HG03108 (cell line): ENCODE measurements around the gene TMEM191C.
"Not testable (repeated sequence)": the region's sequence is repeated elsewhere in the genome, so short reads cannot be mapped to it uniquely, and the experiment has no call there.

Experiments used
- ATAC-seq: cut with Tn5 transposase; IDR thresholded peaks from one replicate; pipeline ENCODE4 v1.9.1; 2021; ENCODE audit warnings: moderate library complexity; ENCODE audit not compliant: unreplicated experiment

Gene TMEM191C

DNA sequence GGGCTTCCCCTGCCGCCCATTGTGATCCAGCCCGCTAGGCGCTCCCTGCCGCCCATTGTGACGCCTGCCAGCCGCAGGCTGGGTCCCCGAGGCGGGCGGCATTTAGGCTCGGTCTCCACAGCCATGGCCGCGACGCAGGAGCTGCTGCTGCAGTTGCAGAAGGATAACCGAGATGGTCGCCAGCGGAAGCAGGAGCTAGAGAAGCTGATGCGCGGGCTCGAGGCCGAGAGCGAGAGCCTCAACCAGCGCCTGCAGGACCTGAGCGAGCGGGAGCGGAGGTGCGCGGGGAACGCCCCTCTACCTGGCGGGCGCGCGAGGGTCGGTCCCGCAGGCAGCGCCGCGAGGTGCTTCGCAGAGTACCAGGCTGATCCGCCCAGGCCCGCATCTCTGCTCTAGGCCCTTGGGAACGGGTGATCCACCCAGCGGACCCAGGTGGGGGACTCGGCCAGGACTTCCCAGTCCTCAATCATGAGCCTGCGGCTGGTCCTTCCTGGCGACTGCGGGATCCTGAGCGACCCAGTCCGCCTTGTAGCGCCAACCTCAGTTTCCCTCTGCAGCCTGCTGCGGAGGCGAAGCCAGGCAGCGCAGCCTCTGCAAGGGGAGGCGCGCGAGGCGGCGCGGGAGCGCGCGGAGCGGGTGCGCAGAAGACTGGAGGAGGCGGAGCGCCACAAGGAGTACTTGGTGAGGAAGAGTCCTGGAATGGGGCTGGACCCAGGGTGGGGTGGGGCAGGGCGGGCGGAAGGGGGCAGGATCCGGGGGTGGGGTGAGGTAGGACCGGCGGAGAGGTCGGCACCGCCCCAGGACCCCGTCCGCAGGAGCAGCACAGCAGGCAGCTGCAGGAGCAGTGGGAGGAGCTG lies at the start of gene TMEM191C:
Gene TMEM191C (plus strand): TSS at position 51 of the 857 bp plus-strand sequence. CDS start 73 bp downstream, at position 124.
- not testable (repeated sequence) for ATAC-seq

DNA sequence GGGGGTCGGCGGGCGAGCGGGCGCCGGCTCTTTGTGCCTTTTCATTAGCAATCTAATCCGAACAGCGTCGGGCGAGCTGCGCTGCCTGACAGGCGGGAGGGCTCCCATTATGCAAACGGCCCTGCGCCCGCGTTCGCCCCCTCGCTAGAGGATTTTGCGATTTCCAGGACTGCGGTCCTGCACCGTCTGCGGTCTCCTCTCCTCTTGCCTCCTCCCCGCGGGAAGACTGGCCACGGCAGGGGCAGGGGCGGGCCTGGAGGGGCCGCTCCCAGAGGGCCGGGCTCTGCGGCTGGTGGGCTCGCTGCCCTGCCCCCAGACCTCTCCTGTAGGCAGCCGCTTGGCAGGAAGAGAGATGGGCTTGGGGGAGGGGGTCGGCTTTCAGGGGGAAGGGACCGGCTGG lies 49.3 kb upstream of the TMEM191C start:
- ATAC-seq, result peak; percentile 15

DNA sequence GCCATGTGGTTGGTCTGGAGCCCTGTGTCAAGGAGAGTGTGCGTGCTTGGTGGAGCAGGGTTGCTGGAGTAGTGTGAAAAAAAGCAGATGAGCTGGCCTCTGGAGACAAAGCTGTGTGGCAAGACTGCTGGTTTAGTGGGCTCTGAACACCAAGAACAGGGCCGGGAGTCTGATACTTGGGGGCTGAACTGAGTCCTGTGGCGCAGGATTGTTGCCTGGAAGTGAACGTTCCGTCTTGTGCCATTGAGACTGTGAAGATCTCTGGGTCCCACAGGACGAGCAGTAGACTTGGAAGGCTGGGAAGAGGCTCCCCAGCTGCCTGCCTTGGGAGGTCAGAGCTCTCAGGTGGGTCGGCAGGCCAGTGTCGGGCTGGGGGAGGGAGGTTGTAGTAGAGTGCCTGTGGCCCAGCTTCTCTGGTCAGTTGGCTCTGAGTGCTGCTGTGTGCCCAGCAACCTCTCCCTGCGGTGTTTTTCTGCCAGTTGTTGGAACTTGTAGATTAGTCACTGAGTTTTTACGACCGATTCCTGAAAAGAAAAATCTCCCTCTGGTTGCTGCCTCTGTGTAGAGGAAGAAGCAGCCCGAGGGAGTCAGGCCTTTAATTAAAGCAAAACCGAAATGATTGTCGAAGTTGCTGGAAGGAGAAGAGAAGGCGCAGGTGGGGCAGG lies 48.1 kb upstream of the TMEM191C start:
- ATAC-seq, result not testable (repeated sequence)

DNA sequence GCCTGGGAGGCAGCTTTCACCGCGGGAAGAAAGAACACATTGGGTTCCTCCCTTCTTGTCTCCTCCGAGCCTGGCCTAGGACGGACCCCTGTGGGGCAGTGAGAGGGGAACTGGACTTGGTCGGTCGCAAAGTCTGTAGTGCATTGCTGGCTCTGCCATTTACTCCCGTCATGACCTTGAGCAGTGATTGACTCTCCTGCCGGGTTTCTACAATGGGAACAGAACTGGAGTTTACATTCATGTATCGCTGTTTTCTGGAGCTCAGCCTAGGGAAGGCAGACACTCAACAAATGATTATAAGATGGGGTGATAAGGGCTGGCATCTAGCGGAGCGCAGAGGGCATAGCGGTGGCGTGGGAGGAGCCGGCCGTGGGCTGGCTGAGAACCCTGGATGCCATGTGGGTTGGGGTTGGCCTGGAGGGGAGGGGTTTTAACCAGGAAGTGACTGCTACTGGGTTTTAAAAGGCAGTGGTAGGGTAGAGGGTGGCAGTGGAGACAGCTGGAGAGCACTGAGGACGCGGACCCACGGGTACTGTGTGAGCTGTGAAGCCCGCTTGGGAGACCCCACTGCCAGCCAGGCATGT lies 46.9 kb upstream of the TMEM191C start:
- ATAC-seq, result not testable (repeated sequence)

DNA sequence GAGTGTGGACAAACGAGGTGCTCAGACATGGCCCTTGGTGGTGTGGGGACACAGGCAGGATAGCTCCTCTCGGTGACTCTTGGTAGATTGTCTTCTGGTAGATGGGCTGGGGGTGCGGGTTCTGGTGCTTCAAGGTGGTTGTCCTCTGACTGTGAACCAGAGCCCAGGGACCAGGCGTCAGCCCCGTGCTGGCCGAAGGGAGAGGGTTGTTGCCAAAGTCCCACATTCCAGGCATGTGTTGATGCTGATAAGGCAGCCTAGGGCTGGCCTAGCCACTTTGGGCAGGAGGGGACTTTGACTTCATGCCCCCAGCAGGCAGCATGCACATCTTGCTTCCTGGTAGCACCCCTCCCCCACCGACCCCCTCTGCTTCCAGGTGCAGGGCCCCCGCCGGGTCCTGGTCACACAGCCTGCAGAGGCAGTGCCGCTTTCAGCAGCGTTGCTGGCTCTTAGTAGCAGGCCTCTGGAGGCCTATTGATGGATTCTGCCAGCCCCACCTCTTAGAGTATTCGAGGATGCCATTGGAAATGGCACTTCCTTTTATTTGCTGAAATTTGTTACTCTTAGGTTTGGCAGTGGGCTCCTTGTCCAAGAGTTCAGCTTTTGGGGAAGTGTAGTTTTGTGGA lies 43.0 kb upstream of the TMEM191C start:
- ATAC-seq, result not testable (repeated sequence)

DNA sequence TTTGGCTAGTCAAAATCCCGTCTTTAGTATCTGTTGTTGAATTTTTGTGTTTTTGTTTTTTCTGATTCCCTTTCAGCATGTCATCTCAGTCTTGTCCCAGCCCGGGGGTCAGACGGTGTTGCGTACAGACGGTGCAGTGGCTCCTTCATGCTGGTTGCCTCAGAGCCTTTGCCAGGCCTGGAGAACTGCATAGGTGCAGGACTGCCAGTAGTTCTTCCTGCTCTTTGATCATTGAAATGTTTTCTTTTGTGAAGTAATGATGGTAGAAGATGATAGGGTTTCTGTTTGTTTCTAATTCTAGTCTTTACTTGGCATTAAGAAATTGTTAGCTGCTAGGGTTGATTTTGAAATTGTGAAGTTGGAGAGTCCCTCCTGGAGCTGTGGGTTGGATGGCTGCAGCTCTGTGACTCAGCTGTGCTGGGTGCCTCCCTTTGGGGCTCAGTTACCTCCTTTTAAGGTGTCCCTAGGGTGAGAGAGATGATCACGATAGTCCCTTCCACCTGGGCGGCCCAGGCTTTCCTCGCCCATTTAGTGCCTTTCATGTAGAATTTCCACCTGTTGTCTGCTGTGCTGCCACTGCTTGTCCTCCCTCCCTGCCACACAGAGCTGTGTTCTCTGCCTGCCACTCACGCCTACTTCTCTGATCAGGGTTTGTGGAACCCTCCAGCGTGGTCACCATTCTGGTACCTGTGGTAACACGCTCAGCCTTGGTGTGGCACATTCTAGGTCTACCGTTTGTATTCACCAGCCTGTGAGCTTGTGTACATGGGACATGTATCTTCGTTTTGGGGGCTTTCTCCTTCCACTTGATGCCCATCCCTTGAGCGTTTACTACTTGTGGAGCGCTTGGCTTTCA lies 32.6 kb upstream of the TMEM191C start:
- ATAC-seq, result not testable (repeated sequence)

DNA sequence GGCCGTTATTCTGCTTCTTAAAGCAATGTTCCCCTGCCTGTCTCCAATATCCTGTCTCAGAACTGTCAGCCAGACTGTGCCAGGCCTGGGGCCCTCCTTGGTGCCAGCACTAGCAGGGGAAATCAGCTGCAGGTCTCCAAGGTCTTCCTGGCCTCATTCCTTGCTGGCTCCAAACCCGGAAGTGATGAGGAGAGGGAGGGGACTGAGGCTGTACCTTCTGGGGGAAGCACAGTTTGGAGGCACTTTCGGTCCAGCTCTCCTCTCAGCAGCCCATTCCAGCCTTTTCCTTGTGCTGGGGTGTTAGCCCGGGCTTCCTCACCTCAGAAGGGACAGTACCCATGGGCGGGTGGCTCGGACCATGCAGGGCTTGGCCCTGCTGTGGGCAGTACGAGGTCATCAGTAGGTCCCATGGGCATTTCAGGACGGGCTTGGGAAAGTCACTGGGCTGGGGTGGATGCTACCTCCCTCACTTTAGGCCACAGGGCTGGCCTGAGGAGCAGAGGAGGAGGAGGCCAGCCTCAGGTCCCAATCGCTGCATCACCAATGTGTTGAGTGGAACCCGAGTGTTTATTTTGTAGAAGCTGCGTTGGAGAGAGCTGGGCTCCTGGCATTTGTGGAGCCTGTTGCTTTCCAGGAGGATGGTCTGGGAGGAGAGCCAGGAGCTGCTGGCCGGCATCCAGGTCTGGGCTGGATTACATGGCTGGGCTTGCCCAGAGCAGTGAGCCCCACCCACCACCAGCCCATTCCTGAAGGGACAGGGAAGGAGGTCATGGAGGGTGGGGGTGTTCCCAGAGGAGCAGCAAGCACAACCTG lies 31.0 kb upstream of the TMEM191C start:
- not testable (repeated sequence) for ATAC-seq

DNA sequence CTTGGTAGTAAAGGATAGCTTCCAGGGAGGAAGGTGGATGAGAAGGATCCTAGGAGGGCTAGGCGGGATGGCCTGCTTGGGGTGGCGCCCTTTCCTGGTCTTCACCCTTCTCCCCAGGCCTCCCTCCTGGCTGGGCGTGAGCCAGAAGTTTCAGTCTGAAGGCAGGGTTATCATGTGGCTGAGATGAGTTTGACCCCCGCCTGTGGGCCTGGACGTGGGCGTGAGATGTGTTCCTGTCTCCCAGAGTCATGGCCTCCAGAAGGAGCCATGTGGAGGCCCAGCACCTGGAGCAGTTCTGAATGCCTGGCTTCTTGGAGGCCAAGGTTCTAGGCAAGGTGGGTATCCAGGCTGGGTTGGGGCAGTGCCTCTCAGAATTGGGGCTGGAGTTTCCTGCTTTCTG lies 29.2 kb upstream of the TMEM191C start:
- ATAC-seq, result not testable (repeated sequence)

DNA sequence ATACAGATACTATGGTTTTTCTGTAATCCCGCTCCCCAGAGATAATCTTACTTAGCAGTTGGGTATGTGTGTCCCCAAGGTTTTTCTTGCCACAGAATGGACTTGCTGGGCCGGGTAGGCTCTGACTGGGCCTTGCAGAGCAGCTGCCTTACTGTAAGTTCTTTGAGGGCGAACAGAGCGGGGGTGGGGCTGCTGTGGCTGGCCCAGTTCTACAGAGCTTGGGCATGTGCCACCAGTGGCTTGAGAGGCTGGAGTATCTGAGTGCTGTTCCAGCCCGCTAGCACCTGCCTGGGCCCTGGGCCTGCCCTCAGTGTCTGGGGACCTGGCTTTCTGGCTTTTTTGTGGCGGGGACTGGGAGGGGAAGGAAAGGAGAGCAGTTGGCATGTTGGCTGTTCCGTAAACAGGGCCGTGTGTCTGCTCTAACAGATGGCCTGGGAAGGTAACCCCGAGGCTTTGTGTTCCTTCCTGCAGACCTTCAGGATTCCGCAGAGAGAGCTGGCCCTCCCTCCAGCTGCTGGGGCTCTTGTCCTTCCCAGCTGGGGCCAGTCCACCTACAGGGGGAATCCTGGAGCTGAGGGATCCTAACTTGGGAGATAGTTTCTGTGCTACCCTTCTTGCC lies 27.1 kb upstream of the TMEM191C start:
- ATAC-seq, result not testable (repeated sequence)

DNA sequence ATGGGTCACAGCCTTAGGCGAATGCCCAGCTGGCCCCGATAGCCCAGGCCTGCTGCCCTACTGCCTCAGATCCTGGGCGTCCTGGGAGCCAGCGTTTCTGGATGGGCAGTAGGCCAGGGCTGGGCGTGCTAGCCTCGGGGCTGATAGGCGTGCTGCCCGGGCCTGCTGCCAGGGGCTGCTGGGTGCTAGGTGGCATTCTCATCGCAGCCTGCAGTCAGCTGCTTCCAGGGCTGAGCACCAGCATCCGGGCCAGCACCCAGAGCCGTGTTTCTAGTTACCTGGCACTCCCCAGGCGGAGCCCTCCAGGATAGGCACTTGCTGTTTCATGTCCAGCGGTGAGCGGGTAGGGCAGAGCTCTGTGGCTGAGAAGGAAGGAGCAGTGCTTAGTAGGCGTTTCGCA lies 26.5 kb upstream of the TMEM191C start:
- ATAC-seq, result not testable (repeated sequence)

DNA sequence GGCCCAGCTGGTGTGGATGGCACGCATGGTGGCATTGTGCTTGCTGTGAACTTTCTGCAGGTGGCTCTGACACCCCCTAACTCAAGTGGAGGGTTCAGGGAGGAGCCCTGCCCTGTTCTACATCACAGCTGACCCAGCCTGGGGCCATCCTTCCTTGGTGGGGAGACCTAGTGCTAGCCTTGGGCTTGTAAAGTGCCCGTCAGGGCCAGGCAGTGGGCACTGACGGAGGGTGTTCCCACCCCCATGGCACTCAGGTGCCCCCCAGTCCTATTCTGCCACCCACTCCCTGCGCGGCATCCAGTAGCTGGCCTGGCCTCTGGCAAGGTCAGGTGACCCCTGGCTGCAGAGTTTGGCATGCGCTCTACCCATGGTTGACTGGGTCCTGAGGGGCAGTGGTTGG lies 26.0 kb upstream of the TMEM191C start:
- not testable (repeated sequence) for ATAC-seq

DNA sequence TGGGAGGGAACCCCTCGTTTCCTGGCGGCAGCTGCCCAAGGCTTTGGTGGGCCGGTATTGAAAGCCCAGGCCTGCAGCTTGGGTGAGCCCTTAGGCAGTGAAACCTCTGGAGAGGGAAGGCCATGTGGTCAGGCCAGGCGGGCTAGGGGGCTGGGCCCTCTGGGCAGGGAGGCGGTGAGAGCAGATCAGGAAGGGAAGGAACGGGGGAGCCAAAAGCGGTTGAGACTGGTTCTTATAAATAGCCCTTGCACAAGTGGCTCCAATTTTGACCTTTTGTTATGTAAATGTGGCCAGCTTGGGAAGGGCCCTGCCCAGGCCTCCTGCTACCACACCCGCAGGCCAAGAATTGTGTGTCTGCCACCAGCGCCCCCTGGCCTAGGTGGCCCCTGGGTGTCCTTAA lies 25.1 kb upstream of the TMEM191C start:
- ATAC-seq, result not testable (repeated sequence)

DNA sequence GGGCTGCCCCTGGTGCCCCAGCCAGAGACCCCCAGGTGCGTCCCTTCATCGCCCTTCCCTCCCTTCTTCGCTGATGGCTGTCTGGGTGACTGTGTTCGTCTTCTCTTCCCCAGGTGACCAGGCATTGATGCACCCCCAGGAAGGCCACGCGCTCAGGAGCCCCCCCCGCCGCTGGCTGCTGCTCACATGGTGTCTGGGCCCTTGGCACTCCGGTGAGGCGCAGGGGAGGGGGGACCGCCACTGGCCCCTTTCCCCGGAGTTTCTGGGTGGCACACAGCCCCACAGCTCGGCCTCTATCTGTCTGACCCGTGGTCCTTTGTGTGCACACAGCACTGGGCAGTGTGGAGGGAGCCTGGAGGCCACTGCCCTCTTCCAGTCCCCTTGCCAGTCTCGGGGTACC lies 24.5 kb upstream of the TMEM191C start:
- ATAC-seq, result not testable (repeated sequence)

DNA sequence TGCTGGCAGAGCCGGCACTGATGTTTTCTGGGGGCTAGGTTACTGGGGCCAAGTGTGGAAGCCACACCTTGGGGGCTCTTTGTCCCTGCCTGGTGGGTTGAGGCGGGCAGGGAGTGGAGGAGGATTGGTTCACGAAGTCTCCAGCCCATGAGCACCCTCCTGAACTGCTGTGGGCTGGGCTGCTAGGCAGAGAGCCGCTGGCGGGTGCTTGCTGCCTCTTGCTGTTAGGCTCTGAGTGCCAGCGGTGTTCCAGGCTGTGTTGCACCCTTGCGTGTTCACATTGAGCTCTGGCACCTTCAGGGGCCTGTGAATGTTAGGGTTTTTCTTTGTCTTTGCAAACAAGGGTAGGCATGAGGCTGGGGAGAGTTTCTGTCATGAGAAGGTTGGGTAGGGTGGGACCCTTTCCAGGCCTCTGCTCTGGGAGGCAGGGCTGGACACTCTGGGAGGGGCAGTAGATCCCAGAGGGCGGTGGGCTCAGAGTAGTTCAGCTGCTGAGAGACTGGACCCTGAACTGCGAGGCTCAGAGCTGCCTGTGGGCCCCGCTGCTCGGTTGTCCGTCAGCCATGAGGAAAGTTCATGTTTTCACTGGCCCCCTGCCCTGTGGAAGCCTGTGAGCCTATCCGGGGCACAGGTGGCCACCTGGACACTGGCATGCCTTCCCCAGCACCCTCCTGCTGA lies 24.0 kb upstream of the TMEM191C start:
- ATAC-seq, result no peak

DNA sequence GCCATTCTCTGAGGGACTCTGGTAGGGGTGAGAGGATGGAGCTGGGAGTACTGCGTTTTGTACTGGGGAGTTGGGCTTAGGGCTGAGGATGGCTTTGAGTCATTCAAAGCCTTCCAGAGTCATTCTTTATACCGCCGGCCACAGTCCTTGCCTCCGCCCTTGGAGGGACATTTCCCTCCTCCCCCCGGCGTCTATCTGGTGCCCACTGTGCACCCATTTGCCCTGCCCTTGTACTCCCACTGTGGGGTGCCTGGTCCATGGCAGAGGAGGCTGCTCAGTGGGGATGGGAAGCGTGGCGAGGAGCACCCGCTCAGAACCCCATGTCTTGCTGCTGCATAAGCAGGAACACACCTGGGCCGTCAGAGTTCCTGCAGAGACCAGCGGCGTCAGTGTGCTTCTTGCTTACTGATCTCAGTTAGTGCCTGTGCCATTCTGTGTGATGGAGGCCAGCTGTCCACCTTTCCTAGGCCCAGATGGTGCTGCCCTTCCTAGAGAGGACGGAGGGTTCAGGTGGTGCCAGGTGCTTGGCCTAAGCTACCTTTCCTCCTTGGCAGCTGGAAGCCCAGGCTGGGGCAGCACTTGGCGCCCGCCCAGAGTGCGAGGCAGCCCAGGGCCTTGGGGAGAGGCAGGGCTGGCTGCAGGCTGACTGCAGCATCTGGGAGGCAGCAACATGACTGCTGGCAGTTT lies 23.3 kb upstream of the TMEM191C start:
- no peak for ATAC-seq

DNA sequence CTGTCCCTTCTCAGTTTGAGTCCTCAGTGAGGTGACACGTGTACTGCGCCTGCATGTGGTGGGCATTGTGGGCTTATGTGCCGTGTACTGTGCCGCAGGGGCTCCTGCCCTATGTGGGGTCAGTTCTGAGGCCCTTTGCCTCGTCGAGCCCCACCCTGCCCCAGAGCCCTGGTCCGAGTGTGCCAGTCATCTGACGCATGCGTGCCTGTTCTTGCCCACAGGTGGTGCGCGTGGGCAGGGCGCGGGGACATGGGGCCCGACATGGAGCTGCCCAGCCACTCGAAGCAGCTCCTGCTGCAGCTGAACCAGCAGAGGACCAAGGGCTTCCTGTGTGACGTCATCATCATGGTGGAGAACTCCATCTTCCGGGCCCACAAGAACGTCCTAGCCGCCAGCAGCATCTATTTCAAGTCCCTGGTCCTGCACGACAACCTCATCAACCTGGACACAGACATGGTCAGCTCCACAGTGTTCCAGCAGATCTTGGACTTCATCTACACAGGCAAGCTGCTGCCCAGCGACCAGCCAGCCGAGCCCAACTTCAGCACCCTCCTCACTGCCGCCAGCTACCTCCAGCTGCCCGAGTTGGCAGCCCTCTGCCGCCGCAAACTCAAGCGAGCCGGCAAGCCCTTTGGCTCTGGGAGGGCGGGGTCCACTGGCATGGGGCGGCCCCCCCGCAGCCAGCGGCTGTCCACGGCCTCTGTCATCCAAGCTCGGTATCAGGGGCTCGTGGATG lies 22.3 kb upstream of the TMEM191C start:
- no peak for ATAC-seq

DNA sequence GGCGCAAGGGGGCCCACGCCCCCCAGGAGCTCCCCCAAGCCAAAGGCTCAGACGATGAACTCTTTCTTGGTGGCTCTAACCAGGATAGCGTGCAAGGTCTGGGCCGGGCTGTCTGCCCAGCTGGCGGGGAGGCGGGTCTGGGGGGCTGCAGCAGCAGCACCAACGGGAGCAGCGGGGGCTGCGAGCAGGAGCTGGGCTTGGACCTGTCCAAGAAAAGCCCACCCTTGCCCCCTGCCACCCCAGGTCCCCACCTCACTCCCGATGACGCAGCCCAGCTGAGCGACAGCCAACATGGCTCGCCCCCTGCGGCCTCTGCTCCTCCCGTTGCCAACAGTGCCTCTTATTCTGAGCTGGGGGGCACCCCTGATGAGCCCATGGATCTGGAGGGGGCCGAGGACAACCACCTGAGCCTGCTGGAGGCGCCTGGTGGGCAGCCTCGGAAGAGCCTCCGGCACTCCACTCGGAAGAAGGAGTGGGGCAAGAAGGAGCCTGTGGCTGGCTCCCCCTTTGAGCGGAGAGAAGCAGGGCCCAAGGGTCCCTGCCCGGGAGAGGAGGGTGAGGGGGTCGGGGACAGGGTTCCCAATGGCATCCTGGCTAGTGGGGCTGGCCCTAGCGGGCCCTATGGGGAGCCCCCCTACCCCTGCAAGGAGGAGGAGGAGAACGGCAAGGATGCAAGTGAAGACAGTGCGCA lies 21.6 kb upstream of the TMEM191C start:
- no peak for ATAC-seq
